ENCODE data around the gene GRIN2C.

The GRIN2C gene

DNA sequence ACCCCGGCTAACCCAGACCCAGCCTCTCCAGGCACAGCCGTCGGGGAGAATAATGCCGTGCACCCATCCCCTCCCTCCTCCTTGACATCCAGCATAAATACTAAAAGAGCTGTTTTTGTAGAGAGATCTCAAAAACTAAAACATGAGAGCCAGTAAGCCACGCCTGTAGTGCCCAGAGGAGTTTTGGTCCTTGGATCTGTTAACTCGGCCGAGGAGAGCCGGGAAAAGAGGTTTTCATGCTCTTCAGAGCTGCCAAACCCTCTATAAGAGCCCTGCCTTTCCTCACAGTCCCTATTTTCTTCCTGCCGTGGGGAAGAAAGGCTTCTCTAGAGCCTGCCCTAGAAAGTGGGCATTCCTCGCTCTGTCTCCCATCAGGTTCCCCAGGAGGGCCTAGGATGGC lies 53.4 kb downstream of the GRIN2C start:
- no peak for TF ChIP-seq SIN3A (IDR thresholded peaks at IDR 0.05; ENCODE audit: borderline replicate concordance, insufficient read depth, low read length)
- no peak for TF ChIP-seq POLR2AphosphoS5 (IDR thresholded peaks at IDR 0.05; ENCODE audit: low read depth, low read length)
- no peak for TF ChIP-seq TAF1 (IDR thresholded peaks at IDR 0.05; ENCODE audit: borderline replicate concordance, insufficient read depth, low read length)
- TF ChIP-seq FOXP2 (optimal IDR thresholded peaks at IDR 0.05; ENCODE audit: borderline replicate concordance, extremely low read depth, extremely low read length, insufficient read depth): no peak
- TF ChIP-seq, protein P1, sequence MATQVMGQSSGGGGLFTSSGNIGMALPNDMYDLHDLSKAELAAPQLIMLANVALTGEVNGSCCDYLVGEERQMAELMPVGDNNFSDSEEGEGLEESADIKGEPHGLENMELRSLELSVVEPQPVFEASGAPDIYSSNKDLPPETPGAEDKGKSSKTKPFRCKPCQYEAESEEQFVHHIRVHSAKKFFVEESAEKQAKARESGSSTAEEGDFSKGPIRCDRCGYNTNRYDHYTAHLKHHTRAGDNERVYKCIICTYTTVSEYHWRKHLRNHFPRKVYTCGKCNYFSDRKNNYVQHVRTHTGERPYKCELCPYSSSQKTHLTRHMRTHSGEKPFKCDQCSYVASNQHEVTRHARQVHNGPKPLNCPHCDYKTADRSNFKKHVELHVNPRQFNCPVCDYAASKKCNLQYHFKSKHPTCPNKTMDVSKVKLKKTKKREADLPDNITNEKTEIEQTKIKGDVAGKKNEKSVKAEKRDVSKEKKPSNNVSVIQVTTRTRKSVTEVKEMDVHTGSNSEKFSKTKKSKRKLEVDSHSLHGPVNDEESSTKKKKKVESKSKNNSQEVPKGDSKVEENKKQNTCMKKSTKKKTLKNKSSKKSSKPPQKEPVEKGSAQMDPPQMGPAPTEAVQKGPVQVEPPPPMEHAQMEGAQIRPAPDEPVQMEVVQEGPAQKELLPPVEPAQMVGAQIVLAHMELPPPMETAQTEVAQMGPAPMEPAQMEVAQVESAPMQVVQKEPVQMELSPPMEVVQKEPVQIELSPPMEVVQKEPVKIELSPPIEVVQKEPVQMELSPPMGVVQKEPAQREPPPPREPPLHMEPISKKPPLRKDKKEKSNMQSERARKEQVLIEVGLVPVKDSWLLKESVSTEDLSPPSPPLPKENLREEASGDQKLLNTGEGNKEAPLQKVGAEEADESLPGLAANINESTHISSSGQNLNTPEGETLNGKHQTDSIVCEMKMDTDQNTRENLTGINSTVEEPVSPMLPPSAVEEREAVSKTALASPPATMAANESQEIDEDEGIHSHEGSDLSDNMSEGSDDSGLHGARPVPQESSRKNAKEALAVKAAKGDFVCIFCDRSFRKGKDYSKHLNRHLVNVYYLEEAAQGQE (IDR thresholded peaks at IDR 0.05; ENCODE audit: insufficient read depth in 1 of 2, low read depth in 2 of 2, low read length in 2 of 2): no peak

DNA sequence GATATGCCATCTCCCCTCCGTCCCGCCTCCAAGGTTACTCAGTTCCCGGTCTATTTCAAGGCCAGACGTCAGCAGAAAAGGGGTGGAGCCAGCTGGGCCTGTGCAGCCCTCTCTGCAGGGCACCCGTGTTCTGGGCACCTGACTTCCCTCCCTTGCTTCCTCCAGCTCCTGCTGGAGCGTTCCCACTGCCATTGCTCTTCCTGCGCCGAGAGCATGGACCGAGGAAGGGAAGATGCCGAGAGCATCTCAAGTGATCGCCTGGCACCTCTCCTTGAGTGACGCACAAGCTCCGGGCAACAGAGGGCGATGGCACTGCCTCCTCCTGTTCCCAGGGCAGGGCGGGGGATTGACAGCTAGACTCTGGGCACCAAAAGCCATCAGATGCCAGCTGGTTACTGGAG lies 54.1 kb downstream of the GRIN2C start:
- TF ChIP-seq, protein P1 (IDR thresholded peaks at IDR 0.05; ENCODE audit: insufficient read depth in 1 of 2, low read depth in 2 of 2, low read length in 2 of 2): no peak
- no peak for TF ChIP-seq POLR2AphosphoS5 (IDR thresholded peaks at IDR 0.05; ENCODE audit: low read depth, low read length)
- TF ChIP-seq TAF1 (IDR thresholded peaks at IDR 0.05; ENCODE audit: borderline replicate concordance, insufficient read depth, low read length): no peak
- TF ChIP-seq FOXP2 (optimal IDR thresholded peaks at IDR 0.05; ENCODE audit: borderline replicate concordance, extremely low read depth, extremely low read length, insufficient read depth): no peak
- no peak for TF ChIP-seq SIN3A (IDR thresholded peaks at IDR 0.05; ENCODE audit: borderline replicate concordance, insufficient read depth, low read length)

DNA sequence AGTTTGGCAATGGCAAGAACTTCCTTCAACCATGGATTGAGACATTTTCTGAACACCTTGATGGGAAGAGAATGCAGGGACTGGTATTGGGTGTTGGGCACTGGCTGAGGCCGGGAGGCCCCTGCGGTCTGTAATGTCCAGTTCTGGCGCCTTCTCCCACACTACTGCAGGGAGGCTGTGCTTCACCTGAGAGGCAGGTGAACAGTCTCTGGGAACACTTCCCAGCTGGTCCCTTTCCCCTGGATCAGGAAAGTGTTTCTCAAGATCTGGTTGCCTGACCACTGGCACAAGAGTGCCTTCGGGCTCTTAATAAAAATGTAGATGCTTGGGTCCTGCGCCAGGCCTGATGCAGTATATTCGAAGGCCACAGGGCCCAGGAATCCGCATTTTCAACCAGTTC lies 55.0 kb downstream of the GRIN2C start:
- no peak for TF ChIP-seq POLR2AphosphoS5 (IDR thresholded peaks at IDR 0.05; ENCODE audit: low read depth, low read length)
- no peak for TF ChIP-seq SIN3A (IDR thresholded peaks at IDR 0.05; ENCODE audit: borderline replicate concordance, insufficient read depth, low read length)
- TF ChIP-seq, protein P1 (IDR thresholded peaks at IDR 0.05; ENCODE audit: insufficient read depth in 1 of 2, low read depth in 2 of 2, low read length in 2 of 2): no peak
- TF ChIP-seq TAF1 (IDR thresholded peaks at IDR 0.05; ENCODE audit: borderline replicate concordance, insufficient read depth, low read length): no peak
- no peak for TF ChIP-seq FOXP2 (optimal IDR thresholded peaks at IDR 0.05; ENCODE audit: borderline replicate concordance, extremely low read depth, extremely low read length, insufficient read depth)

DNA sequence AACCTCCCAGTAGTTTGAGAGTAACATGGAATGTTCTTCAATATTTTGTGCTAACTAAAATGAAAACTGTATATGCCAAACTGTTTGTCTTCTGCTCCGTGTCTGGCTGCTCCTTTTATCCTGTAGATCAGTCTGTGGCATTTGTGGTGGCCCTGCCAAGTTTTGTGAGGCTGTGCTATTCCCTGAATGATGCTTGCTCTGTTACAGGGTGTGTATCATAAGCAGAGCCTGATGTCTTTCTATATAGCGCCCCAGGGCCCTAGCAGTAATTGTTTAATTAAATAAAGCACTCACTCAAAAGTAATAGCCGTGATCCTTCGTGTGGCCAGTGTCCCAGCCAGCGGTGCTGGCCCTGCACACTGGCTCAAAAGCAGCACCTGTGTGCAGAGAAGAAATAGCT lies 55.7 kb downstream of the GRIN2C start:
- TF ChIP-seq TAF1 (IDR thresholded peaks at IDR 0.05; ENCODE audit: borderline replicate concordance, insufficient read depth, low read length): no peak
- no peak for TF ChIP-seq SIN3A (IDR thresholded peaks at IDR 0.05; ENCODE audit: borderline replicate concordance, insufficient read depth, low read length)
- TF ChIP-seq POLR2AphosphoS5 (IDR thresholded peaks at IDR 0.05; ENCODE audit: low read depth, low read length): no peak
- TF ChIP-seq FOXP2 (optimal IDR thresholded peaks at IDR 0.05; ENCODE audit: borderline replicate concordance, extremely low read depth, extremely low read length, insufficient read depth): no peak
- TF ChIP-seq, protein P1 (IDR thresholded peaks at IDR 0.05; ENCODE audit: insufficient read depth in 1 of 2, low read depth in 2 of 2, low read length in 2 of 2): no peak

Data from PFSK-1 (cell line).